Activated B cell treated with CpG ODN at 0.5 μM for 24 hours (primary cell): ENCODE measurements around the gene PFDN4. TPM values are rescaled to one million over a fixed set of nuclear protein-coding genes. Genes with fewer than 3 reads are reported as not detected.

Experiments used
- ATAC-seq: fragments of 200-7000 bp; cut with Tn5 transposase; one replicate; pipeline ENCODE4 v1.10.0; 2021; ENCODE audit warnings: low read depth, mild to moderate bottlenecking, moderate library complexity
- CTCF ChIA-PET: fragments of 350-600 bp; sonication (Branson Sonifier 250); formaldehyde crosslinking; loops from one replicate; lab custom pipeline; 2021; ENCODE audit warnings: antibody characterized with exemption; lab: Charles Lee
- POLR2A ChIA-PET: fragments of 350-600 bp; sonication (Branson Sonifier 250); formaldehyde crosslinking; loops from one replicate; lab custom pipeline; 2021; ENCODE audit warnings: antibody characterized with exemption; lab: Charles Lee
- DNase-seq: peaks from one replicate; pipeline ENCODE4 v3.0.0; 2022
- H3K27ac Mint-ChIP-seq: one replicate; pipeline ENCODE4 v1.8.0; 2020; ENCODE audit warnings: mixed read lengths
- H3K27me3 Mint-ChIP-seq: one replicate; pipeline ENCODE4 v1.8.0; 2021; ENCODE audit warnings: mixed read lengths
- H3K36me3 Mint-ChIP-seq: one replicate; pipeline ENCODE4 v1.8.0; 2021; ENCODE audit warnings: low read depth, mixed read lengths
- H3K4me1 Mint-ChIP-seq: one replicate; pipeline ENCODE4 v1.8.0; 2021; ENCODE audit warnings: mixed read lengths
- H3K4me3 Mint-ChIP-seq: one replicate; pipeline ENCODE4 v1.8.0; 2020; ENCODE audit warnings: mild to moderate bottlenecking, mixed read lengths
- H3K9me3 Mint-ChIP-seq: one replicate; pipeline ENCODE4 v1.8.0; 2020; ENCODE audit warnings: mixed read lengths
- CTCF ChIP-seq: fragments of 200-600 bp; IDR thresholded peaks from one replicate; pipeline ENCODE4 v1.8.0; 2022; ENCODE audit warnings: antibody characterized with exemption, mild to moderate bottlenecking
- intact Hi-C: fragments of 100-400 bp; cut with micrococcal nuclease; formaldehyde crosslinking; loops from one replicate; pipeline ENCODE4 v1.15.1; 2024
- total RNA-seq: library from RNA; stranded (reverse); gene quantifications from 2 replicates; pipeline ENCODE4 v1.2.3, GENCODE V29; 2022

The PFDN4 gene
- total RNA-seq, 1 donor from 2014 or later: 16.5 TPM

- intact Hi-C loops: no loop called here
- DNase-seq: no peak
- no peak for TF ChIP-seq CTCF
- no peak overlapping the region for H3K4me3 Mint-ChIP-seq
- ChIA-PET CTCF (no interaction called here), POLR2A (no interaction called here)
- peaks cover 6% of the 10 kb centered on the region for H3K27me3 Mint-ChIP-seq
- no peaks in the 10 kb centered on the region for H3K4me1 Mint-ChIP-seq
- no peak for ATAC-seq
- no peaks in the 10 kb centered on the region for H3K9me3 Mint-ChIP-seq
- no peak overlapping the region for H3K27ac Mint-ChIP-seq
- no peaks in the 10 kb centered on the region for H3K36me3 Mint-ChIP-seq
Observed at GRCh38 chr20:54268941-54269340, 61.1 kb downstream of the PFDN4 start.

Other genes starting within 250 kb of the PFDN4 start
- 1.3 and 1.7 TPM in 2 replicates for gene BCAS1, start 137.5 kb upstream of the PFDN4 start, total RNA-seq
- not detected in 2 replicates for gene CYP24A1, start 34.1 kb upstream of the PFDN4 start, total RNA-seq